Colonic mucosa (tissue), 4 donors: Measurements from ENCODE around the gene DENR. TPM values are rescaled to one million over a fixed set of nuclear protein-coding genes. Genes with fewer than 3 reads are reported as not detected.

Experiments
- DNase-seq: peaks from one replicate; pipeline ENCODE4 v3.0.0-alpha.2; 2020
- H3K27ac ChIP-seq: fragments of 200-600 bp; one replicate; pipeline ENCODE4 v1.8.0; 2021
- H3K27me3 ChIP-seq: fragments of 200-600 bp; one replicate; pipeline ENCODE4 v1.8.0; 2021
- H3K36me3 ChIP-seq: fragments of 200-600 bp; one replicate; pipeline ENCODE4 v1.8.0; 2021
- H3K4me1 ChIP-seq: fragments of 200-600 bp; one replicate; pipeline ENCODE4 v1.8.0; 2021; ENCODE audit warnings: mild to moderate bottlenecking
- H3K4me3 ChIP-seq: fragments of 200-600 bp; one replicate; pipeline ENCODE4 v1.8.0; 2021
- H3K9ac ChIP-seq, 2 donors: one replicate each; pipeline ENCODE4 v1.7.0; 2013; ENCODE audit warnings: control low read depth in 2 of 2, low read depth in 2 of 2, low read length in 2 of 2
- H3K9me3 ChIP-seq: fragments of 200-600 bp; one replicate; pipeline ENCODE4 v1.8.0; 2021
- CTCF ChIP-seq: fragments of 200-600 bp; IDR thresholded peaks from one replicate; pipeline ENCODE4 v1.8.0; 2022; ENCODE audit warnings: antibody characterized with exemption, mild to moderate bottlenecking
- intact Hi-C: fragments of 100-400 bp; cut with DNase I; formaldehyde crosslinking; loops from one replicate; pipeline ENCODE4 v1.14.1; 2022
- total RNA-seq, 2 donors: library from RNA; stranded (reverse); fragmentation: NEBNext Ultra II Directional in 1 of 2; extraction: Animal tissue kit (Norgen Biotek cat#: 25700) in 1 of 2; gene quantifications; one replicate each; pipeline ENCODE4 v1.2.1, GENCODE V29; 2021
- donor health status: healthy.
- donor health status: DM: no; HTN: no; CAD: no.
- donor health status: DM: no; HTN: no; CAD: no.

Gene DENR
- total RNA-seq, 2 donors from 2014 or later, result 35.8 to 37.8 TPM

GRCh38 chr12:122807651-122808050, 55.0 kb downstream of the DENR start:
- Histone ChIP-seq H3K4me3 (no peak overlapping the region), H3K27me3 (no peaks in the 10 kb centered on the region), H3K36me3 (no peaks in the 10 kb centered on the region), H3K27ac (no peak overlapping the region), H3K9me3 (no peaks in the 10 kb centered on the region), H3K4me1 (no peaks in the 10 kb centered on the region), H3K9ac (no peak overlapping the region)
- intact Hi-C loops, result no loop called here
- TF ChIP-seq CTCF, result no peak
- DNase-seq, result no peak

- Histone ChIP-seq H3K9me3 (no peaks in the 10 kb centered on the region), H3K4me1 (no peaks in the 10 kb centered on the region), H3K36me3 (no peaks in the 10 kb centered on the region), H3K4me3 (no peak overlapping the region), H3K27me3 (no peaks in the 10 kb centered on the region), H3K27ac (no peak overlapping the region), H3K9ac (no peak overlapping the region)
- intact Hi-C loops, result no loop called here
- no peak for DNase-seq
- no peak for TF ChIP-seq CTCF
These were observed 59.2 kb downstream of the DENR start for GRCh38 chr12:122811777-122812176.

GRCh38 chr12:122813310-122813713, 60.7 kb downstream of the DENR start:
- no peaks in the 10 kb centered on the region for H3K27me3 ChIP-seq
- TF ChIP-seq CTCF, result no peak
- H3K9ac ChIP-seq, result no peak overlapping the region
- no peaks in the 10 kb centered on the region for H3K4me1 ChIP-seq
- H3K4me3 ChIP-seq, result no peak overlapping the region
- DNase-seq, result no peak
- H3K36me3 ChIP-seq, result no peaks in the 10 kb centered on the region
- intact Hi-C loops, result no loop called here
- no peak overlapping the region for H3K27ac ChIP-seq
- H3K9me3 ChIP-seq, result no peaks in the 10 kb centered on the region

- DNase-seq, result no peak
These were observed 66.7 kb downstream of the DENR start for GRCh38 chr12:122819209-122819785.

GRCh38 chr12:122820138-122820537, 67.5 kb downstream of the DENR start:
- no peak for TF ChIP-seq CTCF
- Histone ChIP-seq H3K9ac (no peak overlapping the region), H3K9me3 (no peaks in the 10 kb centered on the region), H3K4me1 (no peaks in the 10 kb centered on the region), H3K4me3 (no peak overlapping the region), H3K36me3 (no peaks in the 10 kb centered on the region), H3K27ac (no peak overlapping the region), H3K27me3 (no peaks in the 10 kb centered on the region)
- intact Hi-C loops, result no loop called here
- no peak for DNase-seq

More at GRCh38 chr12:122819209-122819785, 66.7 kb downstream of the DENR start:
- H3K9ac ChIP-seq, result no peak overlapping the region
- intact Hi-C loops, result no loop called here
- no peak overlapping the region for H3K27ac ChIP-seq
- no peak overlapping the region for H3K4me3 ChIP-seq
- no peaks in the 10 kb centered on the region for H3K4me1 ChIP-seq
- H3K27me3 ChIP-seq, result no peaks in the 10 kb centered on the region
- no peaks in the 10 kb centered on the region for H3K9me3 ChIP-seq
- H3K36me3 ChIP-seq, result no peaks in the 10 kb centered on the region
- no peak for TF ChIP-seq CTCF

Other genes starting within 250 kb of the DENR start
- 10 to 100 TPM; 57.8 to 84.5 TPM for gene RSRC2, start 225.9 kb upstream of the DENR start, total RNA-seq
- gene KNTC1, start 225.6 kb upstream of the DENR start, total RNA-seq, result 10 to 100 TPM; 15.1 to 41.2 TPM
- under 1 TPM; 0.12 to 0.56 TPM for gene HCAR2, start 49.5 kb upstream of the DENR start, total RNA-seq
- under 1 TPM; 0.12 to 0.56 TPM for gene HCAR3, start 36.0 kb upstream of the DENR start, total RNA-seq
- gene HCAR1, start 22.0 kb upstream of the DENR start, total RNA-seq, result under 1 TPM in 1 of 2 donors, not detected in 1; 0.11 TPM
- under 1 TPM; 0.16 to 0.84 TPM for gene CCDC62, start 21.7 kb downstream of the DENR start, total RNA-seq
- gene HIP1R, start 82.6 kb downstream of the DENR start, total RNA-seq, result 10 to 100 TPM; 42.6 to 74.2 TPM
- 10 to 100 TPM; 64.8 to 73.5 TPM for gene VPS37B, start 143.3 kb downstream of the DENR start, total RNA-seq
- gene ABCB9, start 213.6 kb downstream of the DENR start, total RNA-seq, result 1 to 10 TPM; 4.3 to 4.5 TPM
- gene OGFOD2, start 222.4 kb downstream of the DENR start, total RNA-seq, result 10 to 100 TPM; 15.9 to 28.1 TPM
- gene ARL6IP4, start 227.9 kb downstream of the DENR start, total RNA-seq, result 100 to 1,000 TPM; 130 to 192 TPM